ENCODE results near the gene CDKN2B. TPM values are rescaled to one million over a fixed set of nuclear protein-coding genes. Genes with fewer than 3 reads are reported as not detected.

The CDKN2B gene
- polyA plus RNA-seq, 2 of the 4 experiments (the other 2 are of a cell fraction): not detected

- TF ChIP-seq HMGXB4 (CRISPR knock-in tag; IDR thresholded peaks at IDR 0.05; ENCODE audit: borderline replicate concordance) (no peak), EP300 (IDR thresholded peaks at IDR 0.05) (no peak), ZFP36 (IDR thresholded peaks at IDR 0.05; ENCODE audit: borderline replicate concordance, partially characterized antibody) (no peak), NPAS2 (CRISPR knock-in tag; IDR thresholded peaks at IDR 0.05; ENCODE audit: borderline replicate concordance) (no peak), E2F6 (IDR thresholded peaks at IDR 0.05; ENCODE audit: borderline replicate concordance, low read depth) (no peak), HOXA7 (CRISPR knock-in tag; IDR thresholded peaks at IDR 0.05) (no peak), RARB (CRISPR knock-in tag; IDR thresholded peaks at IDR 0.05) (no peak), GATA3 (IDR thresholded peaks at IDR 0.05; ENCODE audit: borderline replicate concordance) (no peak), JUN (IDR thresholded peaks at IDR 0.05) (no peak), JUNB (IDR thresholded peaks at IDR 0.05) (no peak), MAZ (IDR thresholded peaks at IDR 0.05; ENCODE audit: borderline replicate concordance, low read depth, low read length) (no peak), ATOH8 (CRISPR knock-in tag; IDR thresholded peaks at IDR 0.05; ENCODE audit: low read depth) (no peak), CBX8 (IDR thresholded peaks at IDR 0.05) (no peak)
These were observed 40.6 kb downstream of the CDKN2B start (continued) for GRCh38 chr9:21968331-21969010.

- POLR2A ChIA-PET: no interaction called here
- H3K9me3 ChIP-seq: no peaks in the 10 kb centered on the region
- H3K27ac ChIP-seq: no peak overlapping the region
- TF ChIP-seq ZFP36 (IDR thresholded peaks at IDR 0.05; ENCODE audit: borderline replicate concordance, partially characterized antibody): no peak
- DNase-seq (ENCODE audit: low read depth in 1 of 2, low spot score in 1 of 2) (no peak), FAIRE-seq (no peak), ATAC-seq (no peak)
- no peaks in the 10 kb centered on the region for H3K4me1 ChIP-seq
- CTCF ChIA-PET: no interaction called here
- no CpG with 5 or more reads among the region's 10 CpGs for WGBS (ENCODE audit: missing lambda C conversion rate)
- H3K4me3 ChIP-seq: no peak overlapping the region
- no peak overlapping the region for H3K4me2 ChIP-seq
These were observed 41.4 kb downstream of the CDKN2B start for GRCh38 chr9:21967702-21968101.

- ChIA-PET POLR2A (no interaction called here), CTCF (no interaction called here)
- FAIRE-seq (no peak), DNase-seq (ENCODE audit: low read depth in 1 of 2, low spot score in 1 of 2) (no peak), ATAC-seq (no peak)
- Histone ChIP-seq H3K27ac (no peak overlapping the region), H3K4me2 (no peak overlapping the region), H3K4me3 (no peak overlapping the region), H3K4me1 (no peaks in the 10 kb centered on the region), H3K9me3 (no peaks in the 10 kb centered on the region)
- no CpG with 5 or more reads among the region's 19 CpGs for WGBS (ENCODE audit: missing lambda C conversion rate)
- TF ChIP-seq HDAC2 (IDR thresholded peaks at IDR 0.05): no peak
- no peak for TF ChIP-seq RCOR1 (IDR thresholded peaks at IDR 0.05; ENCODE audit: low read depth, low read length)
- no peak for TF ChIP-seq NFE2L2 (conservative IDR thresholded peaks at IDR 0.05; ENCODE audit: low read length)
- TF ChIP-seq GATA3 (IDR thresholded peaks at IDR 0.05; ENCODE audit: borderline replicate concordance): no peak
- no peak for TF ChIP-seq RAD21 (conservative IDR thresholded peaks at IDR 0.05 in 1 of 2, IDR thresholded peaks at IDR 0.05 in 1 of 2)
- no peak for TF ChIP-seq ATOH8 (CRISPR knock-in tag; IDR thresholded peaks at IDR 0.05; ENCODE audit: low read depth)
- TF ChIP-seq EP300 (IDR thresholded peaks at IDR 0.05): no peak
- TF ChIP-seq FOSL2 (IDR thresholded peaks at IDR 0.05): no peak
- TF ChIP-seq FOSL2 (CRISPR knock-in tag; IDR thresholded peaks at IDR 0.05): no peak
- no peak for TF ChIP-seq PHF8 (IDR thresholded peaks at IDR 0.05; ENCODE audit: borderline replicate concordance, low read depth)
- TF ChIP-seq RARB (CRISPR knock-in tag; IDR thresholded peaks at IDR 0.05): no peak
- TF ChIP-seq CBX8 (IDR thresholded peaks at IDR 0.05): no peak
- TF ChIP-seq RNF2 (IDR thresholded peaks at IDR 0.05; ENCODE audit: borderline replicate concordance, low read depth): no peak
- no peak for TF ChIP-seq PBX3 (IDR thresholded peaks at IDR 0.05)
- TF ChIP-seq CBX2 (IDR thresholded peaks at IDR 0.05; ENCODE audit: borderline replicate concordance, low read depth): no peak
- no peak for TF ChIP-seq MAFK (IDR thresholded peaks at IDR 0.05; ENCODE audit: partially characterized antibody)
- TF ChIP-seq EHMT2 (IDR thresholded peaks at IDR 0.05; ENCODE audit: low read depth): no peak
- TF ChIP-seq CEBPB (IDR thresholded peaks at IDR 0.05): no peak
- no peak for TF ChIP-seq ZSCAN20 (CRISPR knock-in tag; IDR thresholded peaks at IDR 0.05)
These were observed 41.9 kb downstream of the CDKN2B start for GRCh38 chr9:21967169-21967568.
